Caco-2 (cell line): ENCODE results near the gene PDE4D. TPM values are rescaled to one million over a fixed set of nuclear protein-coding genes. Genes with fewer than 3 reads are reported as not detected.

ENCODE experiments used
- BruUV-seq: library from RNA; stranded (reverse); fragments of 400-500 nt; replicated peaks from 2 replicates; lab custom pipeline; 2021; lab: Mats Ljungman, UMichigan
- CTCF ChIA-PET: fragments of 300-600 bp; sonication (Branson Sonifier 250); formaldehyde crosslinking; loops from one replicate; lab custom pipeline; 2022; ENCODE audit warnings: antibody characterized with exemption; lab: Charles Lee
- POLR2A ChIA-PET: fragments of 300-600 bp; sonication (Branson Sonifier 250); formaldehyde crosslinking; loops from one replicate; lab custom pipeline; 2022; ENCODE audit warnings: antibody characterized with exemption; lab: Charles Lee
- DNase-seq, 2 experiments: peaks; one replicate each; pipeline versions ENCODE4 v3.0.0 to v3.0.0-alpha.2; 2020 to 2022
- H3K27me3 ChIP-seq: replicated peaks from 2 replicates; pipeline ENCODE4 v1.6.0; 2011; ENCODE audit warnings: low read length; ENCODE audit not compliant: control insufficient read depth, insufficient read depth
- H3K36me3 ChIP-seq: 2 replicates; pipeline ENCODE4 v1.5.1; 2011; ENCODE audit warnings: low read length; ENCODE audit not compliant: control insufficient read depth, insufficient read depth
- H3K4me1 ChIP-seq: fragments of 250-450 bp; sonication (Bioruptor Pico); 2 replicates; pipeline ENCODE4 v1.5.1; 2020; ENCODE audit warnings: mild to moderate bottlenecking
- H3K4me3 ChIP-seq: 2 replicates; pipeline ENCODE4 v1.5.1; 2011; ENCODE audit warnings: low read depth, mild to moderate bottlenecking, control low read depth, low read length
- H3K9me3 ChIP-seq: fragments of 250-450 bp; sonication (Bioruptor Pico); 2 replicates; pipeline ENCODE4 v1.5.1; 2020; ENCODE audit warnings: mild to moderate bottlenecking, moderate library complexity
- H3K27ac Mint-ChIP-seq: one replicate; pipeline ENCODE4 v1.8.0; 2022; ENCODE audit warnings: mixed read lengths; ENCODE audit not compliant: unreplicated experiment
- H3K27me3 Mint-ChIP-seq: one replicate; pipeline ENCODE4 v1.8.0; 2022; ENCODE audit warnings: mixed read lengths; ENCODE audit not compliant: insufficient read depth, unreplicated experiment
- H3K36me3 Mint-ChIP-seq: one replicate; pipeline ENCODE4 v1.8.0; 2022; ENCODE audit warnings: mild to moderate bottlenecking, mixed read lengths; ENCODE audit not compliant: insufficient read depth, unreplicated experiment
- H3K4me1 Mint-ChIP-seq: one replicate; pipeline ENCODE4 v1.8.0; 2022; ENCODE audit warnings: low read depth, mixed read lengths; ENCODE audit not compliant: unreplicated experiment
- H3K4me3 Mint-ChIP-seq: one replicate; pipeline ENCODE4 v1.8.0; 2022; ENCODE audit warnings: mild to moderate bottlenecking, moderate library complexity, mixed read lengths; ENCODE audit not compliant: unreplicated experiment
- H3K9me3 Mint-ChIP-seq: one replicate; pipeline ENCODE4 v1.8.0; 2022; ENCODE audit warnings: mixed read lengths; ENCODE audit not compliant: unreplicated experiment
- CTCF ChIP-seq, 2 experiments: fragments of 200-600 bp in 1 of 2; IDR thresholded peaks; 1 replicate in 1 of 2; 2 replicates in 1 of 2; pipeline versions ENCODE4 v1.5.1 to v1.8.0; 2011 to 2022; ENCODE audit warnings: antibody characterized with exemption in 1 of 2, control low read depth in 1 of 2, inconsistent platforms in 1 of 2, low read depth in 1 of 2, low read length in 1 of 2, mild to moderate bottlenecking in 1 of 2, moderate library complexity in 1 of 2; ENCODE audit not compliant: insufficient read depth in 1 of 2, severe bottlenecking in 1 of 2, unreplicated experiment in 1 of 2
- intact Hi-C: fragments of 100-400 bp; cut with micrococcal nuclease; formaldehyde crosslinking; loops from one replicate; pipeline ENCODE4 v1.10.0; 2022; ENCODE audit not compliant: unreplicated experiment
- total RNA-seq: library from RNA; stranded (reverse); gene quantifications from 2 replicates; pipeline ENCODE4 v1.2.3, GENCODE V29; 2022

The PDE4D gene
- total RNA-seq, 1 experiment from 2014 or later = 89.8 TPM

GRCh38 chr5:59287884-59288283, 605.6 kb downstream of the PDE4D start:
- H3K4me3 Mint-ChIP-seq = peak overlapping the region; percentile 3
- no peaks in the 10 kb centered on the region for H3K27me3 ChIP-seq
- no peak for TF ChIP-seq CTCF (IDR thresholded peaks at IDR 0.05; ENCODE audit: insufficient read depth in 1 of 2, low read depth in 1 of 2, low read length in 1 of 2, severe bottlenecking in 1 of 2, unreplicated experiment in 1 of 2)
- no TSS peak for BruUV-seq
- peaks cover 21% of the 10 kb centered on the region for H3K4me1 ChIP-seq
- peak overlapping the region; percentile 17 for H3K27ac Mint-ChIP-seq
- ChIA-PET POLR2A (no interaction called here), CTCF (no interaction called here)
- intact Hi-C loops = no loop called here
- H3K9me3 ChIP-seq = no peaks in the 10 kb centered on the region
- H3K36me3 Mint-ChIP-seq = no peaks in the 10 kb centered on the region
- H3K4me1 Mint-ChIP-seq = peaks cover 16% of the 10 kb centered on the region
- H3K9me3 Mint-ChIP-seq = no peaks in the 10 kb centered on the region
- no peak for DNase-seq
- H3K27me3 Mint-ChIP-seq = no peaks in the 10 kb centered on the region
- no peak overlapping the region for H3K4me3 ChIP-seq
- H3K36me3 ChIP-seq = no peaks in the 10 kb centered on the region

DNA sequence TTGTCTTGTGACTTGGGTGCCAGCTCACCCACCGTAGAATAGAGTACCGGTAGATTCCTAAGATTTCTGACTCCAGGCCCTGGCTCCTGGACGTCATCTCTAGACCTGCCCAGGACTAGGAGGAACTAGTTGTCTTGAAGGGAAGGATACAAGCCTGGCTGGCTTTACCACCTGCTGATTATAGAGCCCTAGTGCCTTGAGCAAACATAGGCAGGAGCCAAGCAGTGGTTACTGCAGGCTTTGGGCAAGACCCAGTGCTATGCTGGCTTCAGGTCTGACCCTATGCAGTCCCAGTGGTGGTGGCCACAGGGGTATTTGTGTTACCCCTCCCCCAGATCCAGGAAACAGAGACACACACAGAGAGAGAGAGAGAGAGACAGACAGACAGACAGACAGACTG, 606.2 kb downstream of the PDE4D start:
- CTCF ChIA-PET = no interaction called here
- no peaks in the 10 kb centered on the region for H3K27me3 ChIP-seq

GRCh38 chr5:59286510-59286909, 607.0 kb downstream of the PDE4D start:
- no peak for DNase-seq
- no peaks in the 10 kb centered on the region for H3K9me3 Mint-ChIP-seq
- no peaks in the 10 kb centered on the region for H3K9me3 ChIP-seq
- no peaks in the 10 kb centered on the region for H3K36me3 Mint-ChIP-seq
- H3K4me1 ChIP-seq = peaks cover 21% of the 10 kb centered on the region
- H3K4me3 ChIP-seq = no peak overlapping the region
- H3K36me3 ChIP-seq = no peaks in the 10 kb centered on the region
- no peaks in the 10 kb centered on the region for H3K27me3 Mint-ChIP-seq
- H3K4me1 Mint-ChIP-seq = peaks cover 16% of the 10 kb centered on the region
- CTCF ChIA-PET = no interaction called here
- no peaks in the 10 kb centered on the region for H3K27me3 ChIP-seq
- no peak overlapping the region for H3K4me3 Mint-ChIP-seq
- no TSS peak for BruUV-seq
- POLR2A ChIA-PET = no interaction called here
- intact Hi-C loops = no loop called here
- no peak overlapping the region for H3K27ac Mint-ChIP-seq
- no peak for TF ChIP-seq CTCF (IDR thresholded peaks at IDR 0.05; ENCODE audit: insufficient read depth in 1 of 2, low read depth in 1 of 2, low read length in 1 of 2, severe bottlenecking in 1 of 2, unreplicated experiment in 1 of 2)

More for the DNA sequence above, 606.2 kb downstream of the PDE4D start:
- Mint-ChIP-seq H3K27ac (peak overlapping the region; percentile 4), H3K36me3 (no peaks in the 10 kb centered on the region), H3K27me3 (no peaks in the 10 kb centered on the region), H3K9me3 (no peaks in the 10 kb centered on the region), H3K4me1 (peaks cover 16% of the 10 kb centered on the region), H3K4me3 (peak overlapping the region; percentile 3)
- no peak overlapping the region for H3K4me3 ChIP-seq
- POLR2A ChIA-PET = no interaction called here
- no peak for TF ChIP-seq CTCF (IDR thresholded peaks at IDR 0.05; ENCODE audit: insufficient read depth in 1 of 2, low read depth in 1 of 2, low read length in 1 of 2, severe bottlenecking in 1 of 2, unreplicated experiment in 1 of 2)
- intact Hi-C loops = no loop called here
- DNase-seq = no peak
- H3K4me1 ChIP-seq = peaks cover 21% of the 10 kb centered on the region
- no TSS peak for BruUV-seq
- no peaks in the 10 kb centered on the region for H3K9me3 ChIP-seq
- no peaks in the 10 kb centered on the region for H3K36me3 ChIP-seq
